GM12878 (cell line): ENCODE measurements around the gene CCRL2.

Experiments used
- CTCF ChIP-seq, 3 experiments: IDR thresholded peaks in 2 of 3; conservative IDR thresholded peaks in 1 of 3; 2 replicates each; pipeline ENCODE4 v1.5.1; 2011; ENCODE audit warnings: low read depth in 3 of 3, low read length in 3 of 3, mild to moderate bottlenecking in 3 of 3, control low read depth in 2 of 3, moderate library complexity in 2 of 3, inconsistent platforms in 1 of 3, mixed read lengths in 1 of 3; ENCODE audit not compliant: control insufficient read depth in 2 of 3, insufficient read depth in 1 of 3; ENCODE audit errors: extremely low read depth in 1 of 3
- GATAD2B ChIP-seq: fragments of 450-650 bp; conservative IDR thresholded peaks from 2 replicates; pipeline ENCODE4 v1.6.1; 2017; ENCODE audit warnings: low read depth, mild to moderate bottlenecking, moderate library complexity
- POLR2A ChIP-seq: IDR thresholded peaks from 2 replicates; pipeline ENCODE4 v1.6.1; 2011; ENCODE audit warnings: low read depth, mild to moderate bottlenecking, low read length
- REST ChIP-seq: IDR thresholded peaks from 2 replicates; pipeline ENCODE4 v1.6.1; 2012; ENCODE audit warnings: mild to moderate bottlenecking, low read depth, low read length
- RFX5 ChIP-seq: IDR thresholded peaks from 2 replicates; pipeline ENCODE4 v1.6.1; 2011; ENCODE audit warnings: low read depth, low read length, improper control_type of control experiment
- TAF1 ChIP-seq: IDR thresholded peaks from 2 replicates; pipeline ENCODE4 v1.6.1; 2011; ENCODE audit warnings: mild to moderate bottlenecking, low read depth, low read length, borderline replicate concordance
- YY1 ChIP-seq: IDR thresholded peaks from 2 replicates; pipeline ENCODE4 v1.6.1; 2011; ENCODE audit warnings: low read depth, mild to moderate bottlenecking, low read length

- TF ChIP-seq GATAD2B, result no peak
- TF ChIP-seq RFX5, result no peak
- TF ChIP-seq REST, result no peak
- TF ChIP-seq CTCF (IDR thresholded peaks at IDR 0.05 in 2 of 3, conservative IDR thresholded peaks at IDR 0.05 in 1 of 3; ENCODE audit: control insufficient read depth in 2 of 3, extremely low read depth in 1 of 3, insufficient read depth in 1 of 3, low read depth in 3 of 3, low read length in 3 of 3), result no peak
- TF ChIP-seq POLR2A, result no peak
- TF ChIP-seq YY1, result no peak
- no peak for TF ChIP-seq TAF1
These were observed 31.8 kb downstream of the CCRL2 start for GRCh38 chr3:46438831-46439230.
